ENCODE measurements around the gene CD1B.

GRCh38 chr1:158286941-158287346, 44.4 kb downstream of the CD1B start:
- TF ChIP-seq, protein P1, sequence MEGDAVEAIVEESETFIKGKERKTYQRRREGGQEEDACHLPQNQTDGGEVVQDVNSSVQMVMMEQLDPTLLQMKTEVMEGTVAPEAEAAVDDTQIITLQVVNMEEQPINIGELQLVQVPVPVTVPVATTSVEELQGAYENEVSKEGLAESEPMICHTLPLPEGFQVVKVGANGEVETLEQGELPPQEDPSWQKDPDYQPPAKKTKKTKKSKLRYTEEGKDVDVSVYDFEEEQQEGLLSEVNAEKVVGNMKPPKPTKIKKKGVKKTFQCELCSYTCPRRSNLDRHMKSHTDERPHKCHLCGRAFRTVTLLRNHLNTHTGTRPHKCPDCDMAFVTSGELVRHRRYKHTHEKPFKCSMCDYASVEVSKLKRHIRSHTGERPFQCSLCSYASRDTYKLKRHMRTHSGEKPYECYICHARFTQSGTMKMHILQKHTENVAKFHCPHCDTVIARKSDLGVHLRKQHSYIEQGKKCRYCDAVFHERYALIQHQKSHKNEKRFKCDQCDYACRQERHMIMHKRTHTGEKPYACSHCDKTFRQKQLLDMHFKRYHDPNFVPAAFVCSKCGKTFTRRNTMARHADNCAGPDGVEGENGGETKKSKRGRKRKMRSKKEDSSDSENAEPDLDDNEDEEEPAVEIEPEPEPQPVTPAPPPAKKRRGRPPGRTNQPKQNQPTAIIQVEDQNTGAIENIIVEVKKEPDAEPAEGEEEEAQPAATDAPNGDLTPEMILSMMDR (IDR thresholded peaks at IDR 0.05): no peak
- no peak for TF ChIP-seq EP300 (IDR thresholded peaks at IDR 0.05; ENCODE audit: borderline replicate concordance in 1 of 2, low read depth in 1 of 2, low read length in 1 of 2)
- TF ChIP-seq RCOR1 (IDR thresholded peaks at IDR 0.05; ENCODE audit: low read length): no peak
- no peak for TF ChIP-seq TEAD4 (IDR thresholded peaks at IDR 0.05; ENCODE audit: borderline replicate concordance, insufficient read depth)
- TF ChIP-seq POLR2AphosphoS5 (IDR thresholded peaks at IDR 0.05; ENCODE audit: low read depth, low read length): no peak
- TF ChIP-seq FOSL2 (IDR thresholded peaks at IDR 0.05; ENCODE audit: borderline replicate concordance, low read depth): no peak
- TF ChIP-seq, protein P2, sequence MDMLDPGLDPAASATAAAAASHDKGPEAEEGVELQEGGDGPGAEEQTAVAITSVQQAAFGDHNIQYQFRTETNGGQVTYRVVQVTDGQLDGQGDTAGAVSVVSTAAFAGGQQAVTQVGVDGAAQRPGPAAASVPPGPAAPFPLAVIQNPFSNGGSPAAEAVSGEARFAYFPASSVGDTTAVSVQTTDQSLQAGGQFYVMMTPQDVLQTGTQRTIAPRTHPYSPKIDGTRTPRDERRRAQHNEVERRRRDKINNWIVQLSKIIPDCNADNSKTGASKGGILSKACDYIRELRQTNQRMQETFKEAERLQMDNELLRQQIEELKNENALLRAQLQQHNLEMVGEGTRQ (IDR thresholded peaks at IDR 0.05; ENCODE audit: borderline replicate concordance, low read depth, low read length): no peak
- TF ChIP-seq NRF1 (IDR thresholded peaks at IDR 0.05; ENCODE audit: low read depth, low read length): no peak
- no peak for TF ChIP-seq RXRA (IDR thresholded peaks at IDR 0.05; ENCODE audit: borderline replicate concordance, low read depth)
- TF ChIP-seq SMC3 (IDR thresholded peaks at IDR 0.05; ENCODE audit: low read depth, low read length): no peak
- no peak for TF ChIP-seq GABPA (IDR thresholded peaks at IDR 0.05; ENCODE audit: low read depth)
